T1000 (cell line): ENCODE data around the gene NUB1.

Experiments
- DNase-seq: peaks from one replicate; lab custom pipeline; 2025; ENCODE audit warnings: mixed read lengths; lab: John Stamatoyannopoulos, UW

The NUB1 gene

DNA sequence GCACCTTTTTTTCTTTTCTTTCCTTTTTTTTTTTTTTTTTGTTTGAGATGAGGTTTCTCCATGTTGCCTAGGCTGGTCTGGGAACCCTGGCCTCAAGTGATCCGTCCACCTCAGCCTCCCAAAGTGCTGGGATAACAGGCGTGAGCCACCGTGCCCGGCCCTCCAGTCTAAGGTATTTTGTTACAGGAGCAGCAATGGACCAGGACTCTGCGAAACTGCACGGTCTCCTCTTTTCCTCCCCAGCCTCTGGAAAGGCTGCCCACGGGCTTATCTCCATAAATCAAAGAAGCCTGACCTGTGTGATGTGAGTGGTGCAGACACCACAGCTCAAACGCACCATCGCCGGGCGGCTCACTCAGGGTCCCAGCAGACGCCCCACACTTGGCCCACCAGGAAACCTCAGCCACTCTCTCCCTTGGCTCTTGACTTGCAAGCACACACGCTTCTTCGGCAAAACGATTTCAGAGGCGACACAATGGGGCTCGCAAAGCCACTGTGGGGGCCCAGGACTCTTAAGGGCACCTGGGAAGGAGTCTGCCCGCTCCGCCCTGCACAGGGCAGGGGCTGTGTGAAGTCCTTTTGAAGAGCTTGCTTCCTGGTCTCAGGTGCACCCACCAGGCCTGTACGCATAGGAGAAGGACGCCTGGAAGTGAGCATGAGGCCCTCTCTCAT is 47.6 kb downstream of the NUB1 start:
- no peak for DNase-seq

GRCh38 chr7:151389768-151390597 is 48.4 kb downstream of the NUB1 start:
- DNase-seq, result no peak

GRCh38 chr7:151390598-151391357 is 49.2 kb downstream of the NUB1 start:
- DNase-seq, result no peak

GRCh38 chr7:151391358-151391730 is 49.7 kb downstream of the NUB1 start:
- no peak for DNase-seq

- no peak for DNase-seq
Observed at GRCh38 chr7:151392002-151392401, 50.4 kb downstream of the NUB1 start.

DNA sequence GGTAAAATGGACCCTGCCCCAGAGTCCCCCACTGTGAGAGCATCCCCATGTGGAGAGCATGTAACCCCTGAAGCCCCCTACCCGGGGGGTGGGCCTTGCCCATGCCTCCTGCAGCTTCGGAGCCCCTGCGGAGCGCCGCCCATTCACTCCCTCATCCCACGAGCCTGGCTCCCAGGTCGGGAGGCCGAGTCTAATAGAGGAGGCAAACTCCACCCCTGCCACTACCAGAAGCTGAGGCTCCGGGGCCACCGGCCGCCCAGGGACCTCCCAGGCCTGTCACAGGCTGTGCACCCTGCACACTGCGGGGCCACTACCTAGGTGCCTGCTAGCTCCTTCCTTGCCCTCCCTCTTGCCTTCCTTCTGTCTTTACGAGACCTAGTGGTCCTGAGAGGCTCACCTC is 50.8 kb downstream of the NUB1 start:
- no peak for DNase-seq

DNA sequence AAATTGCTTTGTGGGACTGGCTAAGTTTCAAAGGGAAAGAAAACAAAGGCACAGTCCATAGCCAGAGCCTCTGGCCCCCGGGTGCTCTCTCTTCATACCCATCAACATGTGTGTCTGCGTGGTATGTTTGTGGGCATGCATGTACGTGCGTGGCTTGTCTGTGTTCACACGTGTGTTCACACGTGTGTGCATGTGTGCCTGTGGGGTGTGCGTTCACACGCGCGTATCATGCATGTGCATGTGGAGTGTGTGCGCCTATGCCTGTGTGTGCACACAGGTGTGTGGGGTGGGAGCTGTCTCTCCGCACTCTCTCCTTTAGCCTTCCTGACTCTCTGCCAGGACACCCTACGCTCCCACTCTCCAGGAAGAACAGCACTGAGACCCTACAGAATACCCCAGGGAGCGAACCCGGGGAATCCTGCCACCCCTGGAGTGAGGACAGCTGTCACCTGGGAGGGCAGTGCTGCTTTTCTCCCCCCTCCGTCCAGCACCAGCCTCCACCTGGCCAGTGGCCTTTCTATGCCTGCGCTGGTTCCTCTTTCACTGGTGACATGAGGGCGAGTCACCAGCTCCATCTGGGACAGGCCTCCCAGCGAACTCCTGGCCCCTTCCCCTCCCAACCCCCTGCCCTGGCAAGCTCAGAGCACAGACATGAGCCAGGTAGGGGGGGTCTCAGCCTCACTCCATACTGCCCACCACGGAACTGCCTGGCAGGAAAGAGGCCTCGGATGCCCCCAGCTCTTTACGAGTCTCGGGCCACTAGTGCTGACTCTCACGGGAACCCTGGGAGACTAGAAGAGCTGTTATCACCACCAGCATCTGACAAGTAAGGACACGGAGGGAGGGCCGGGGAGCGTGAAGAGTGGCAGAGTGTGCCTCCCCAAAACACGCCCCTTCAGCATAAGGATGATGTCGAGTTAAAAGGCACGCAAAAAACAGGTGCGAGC is 51.7 kb downstream of the NUB1 start:
- no peak for DNase-seq

GRCh38 chr7:151394076-151395035 is 52.7 kb downstream of the NUB1 start:
- no peak for DNase-seq

DNA sequence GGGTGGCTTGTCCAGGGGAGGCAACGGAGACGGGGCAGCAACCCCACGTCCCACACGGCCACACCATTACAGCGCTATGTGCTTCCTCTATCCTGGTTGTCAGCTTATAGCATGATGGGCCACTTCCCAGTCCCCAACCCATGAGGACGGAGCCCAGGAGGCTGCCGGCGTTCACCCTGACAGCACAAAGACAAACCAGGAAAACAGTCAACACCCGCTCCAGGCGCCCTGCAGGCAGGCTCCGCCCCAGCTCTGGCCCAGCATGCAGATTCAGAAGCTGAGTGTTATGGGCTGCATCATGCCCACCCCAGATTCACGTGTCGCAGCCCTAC is 53.4 kb downstream of the NUB1 start:
- no peak for DNase-seq

- no peak for DNase-seq
Observed at GRCh38 chr7:151396328-151396970, 54.8 kb downstream of the NUB1 start.

- no peak for DNase-seq
Observed at GRCh38 chr7:151397026-151397425, 55.4 kb downstream of the NUB1 start.

- DNase-seq, result no peak
Observed at GRCh38 chr7:151398446-151399304, 57.1 kb downstream of the NUB1 start.

GRCh38 chr7:151399305-151399601 is 57.6 kb downstream of the NUB1 start:
- DNase-seq, result no peak

GRCh38 chr7:151399906-151400305 is 58.3 kb downstream of the NUB1 start:
- DNase-seq, result no peak

DNA sequence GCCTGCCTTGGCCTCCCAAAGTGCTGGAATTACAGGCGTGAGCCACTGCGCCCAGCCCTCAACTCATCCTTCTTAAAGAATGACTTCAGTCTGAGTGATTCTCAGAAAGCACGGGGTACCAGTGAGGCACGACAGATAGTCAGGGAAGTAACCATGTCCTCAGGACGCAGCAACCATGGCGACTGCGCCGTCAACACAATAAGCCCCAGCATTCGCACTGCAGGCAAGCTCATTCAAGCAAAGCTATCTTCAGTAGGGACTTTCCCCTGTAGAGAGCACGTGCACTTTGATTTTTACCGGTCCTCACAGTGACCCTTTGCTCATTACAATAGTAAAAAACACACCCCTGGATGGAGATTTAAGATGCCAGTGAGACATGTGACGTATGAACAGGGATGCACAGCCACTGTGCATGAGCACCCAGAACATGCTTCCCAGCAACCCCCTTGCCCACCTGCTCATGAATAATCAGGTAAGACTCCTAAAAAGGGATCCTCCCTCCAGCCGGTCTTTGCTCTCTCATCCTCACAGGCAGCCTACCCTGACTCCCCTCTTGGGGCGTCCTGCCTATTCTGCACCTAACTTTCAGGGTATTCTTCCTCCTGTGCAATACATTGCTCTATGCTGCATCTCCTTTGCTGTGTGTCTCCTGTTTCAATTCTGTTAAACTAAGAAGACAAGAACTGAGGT is 59.2 kb downstream of the NUB1 start:
- no peak for DNase-seq

DNA sequence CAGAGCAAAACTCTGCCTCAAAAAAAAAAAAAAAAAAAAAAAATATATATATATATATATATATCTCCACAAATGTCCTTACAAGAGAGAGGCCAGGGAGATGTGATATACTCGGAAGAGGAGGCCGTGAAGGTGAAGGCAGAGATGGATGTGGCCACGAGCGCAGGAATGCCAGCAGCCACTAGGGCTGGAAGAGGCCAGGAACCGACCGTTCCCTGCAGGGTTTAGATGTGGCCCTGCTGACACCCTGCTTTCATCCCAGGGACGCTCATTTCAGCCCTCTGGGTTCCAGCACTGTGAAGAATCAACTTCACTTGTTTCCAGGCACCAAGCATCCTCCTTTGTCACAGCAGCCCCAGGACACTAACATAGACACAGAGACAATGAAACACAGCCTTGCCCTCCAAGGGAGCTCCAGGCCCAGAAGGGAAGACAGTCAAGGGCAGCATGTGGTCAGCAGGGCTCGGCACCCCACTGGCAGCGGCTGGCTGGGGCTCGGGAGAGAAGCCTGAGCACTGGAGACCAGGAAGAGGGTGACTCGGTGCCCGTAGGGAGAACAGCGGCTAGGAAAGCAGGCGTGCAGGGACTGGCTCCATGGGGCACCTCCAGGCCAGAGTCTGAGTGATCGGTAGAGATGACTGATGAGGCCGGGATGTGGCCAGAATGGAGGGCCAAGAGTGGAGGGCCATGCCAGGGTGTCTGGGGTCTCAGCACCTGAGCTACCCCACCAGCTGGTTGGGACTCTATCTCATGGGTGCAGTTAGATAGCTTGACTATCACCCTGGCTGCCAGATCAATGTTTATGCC is 60.6 kb downstream of the NUB1 start:
- DNase-seq, result no peak

- DNase-seq, result no peak
Observed at GRCh38 chr7:151403764-151404163, 62.2 kb downstream of the NUB1 start.
